Activated CD4-positive, alpha-beta T cell treated with anti-CD3 and anti-CD28 coated beads, Interleukin-2, amount 50 U/mL, for 24 hours (primary cell): ENCODE measurements around the gene LRRC37A.
"Not testable (repeated sequence)": the region's sequence is repeated elsewhere in the genome, so short reads cannot be mapped to it uniquely, and the experiment has no call there.

Source experiments
- DNase-seq, 2 donors: peaks; one replicate each; pipeline ENCODE4 v3.0.0-alpha.2; 2020; ENCODE audit warnings: low read depth in 1 of 2, low spot score in 1 of 2

Gene LRRC37A

GRCh38 chr17:46286764-46287221, 8.1 kb upstream of the LRRC37A start:
- DNase-seq, result peak in 1 of 2 donors; percentile 79

GRCh38 chr17:46287587-46287986, 7.3 kb upstream of the LRRC37A start:
- DNase-seq, result not testable (repeated sequence)

- not testable (repeated sequence) for DNase-seq
Observed at GRCh38 chr17:46290906-46291546, 3.9 kb upstream of the LRRC37A start.

- not testable (repeated sequence) for DNase-seq
Observed at GRCh38 chr17:46291618-46292017, 3.3 kb upstream of the LRRC37A start.

- DNase-seq, result not testable (repeated sequence)
Observed at GRCh38 chr17:46341220-46341619, 46.3 kb downstream of the LRRC37A start.

GRCh38 chr17:46342131-46342530, 47.2 kb downstream of the LRRC37A start:
- DNase-seq, result not testable (repeated sequence)

GRCh38 chr17:46348345-46348744, 53.4 kb downstream of the LRRC37A start:
- not testable (repeated sequence) for DNase-seq

GRCh38 chr17:46349060-46349459, 54.1 kb downstream of the LRRC37A start:
- not testable (repeated sequence) for DNase-seq

- DNase-seq, result not testable (repeated sequence)
Observed at GRCh38 chr17:46353856-46354255, 58.9 kb downstream of the LRRC37A start.

- DNase-seq, result not testable (repeated sequence)
Observed at GRCh38 chr17:46361145-46361735, 66.3 kb downstream of the LRRC37A start.

- peak; percentile 47 to 95 for DNase-seq
Observed at GRCh38 chr17:46361755-46362154, 66.8 kb downstream of the LRRC37A start, which contains the start of gene ARL17B. Gene ARL17B, minus strand, starts transcription at chr17:46361766. Its CDS starts 3,369 bp downstream, at chr17:46358397.

GRCh38 chr17:46367520-46367919, 72.6 kb downstream of the LRRC37A start:
- not testable (repeated sequence) for DNase-seq

GRCh38 chr17:46372236-46373229, 77.6 kb downstream of the LRRC37A start:
- DNase-seq, result not testable (repeated sequence)

- not testable (repeated sequence) for DNase-seq
Observed at GRCh38 chr17:46373418-46373817, 78.5 kb downstream of the LRRC37A start.

- DNase-seq, result not testable (repeated sequence)
Observed at GRCh38 chr17:46383118-46383517, 88.2 kb downstream of the LRRC37A start.

- not testable (repeated sequence) for DNase-seq
Observed at GRCh38 chr17:46385491-46385890, 90.6 kb downstream of the LRRC37A start.
